ENCODE data around the gene DOCK2.

The DOCK2 gene

DNA sequence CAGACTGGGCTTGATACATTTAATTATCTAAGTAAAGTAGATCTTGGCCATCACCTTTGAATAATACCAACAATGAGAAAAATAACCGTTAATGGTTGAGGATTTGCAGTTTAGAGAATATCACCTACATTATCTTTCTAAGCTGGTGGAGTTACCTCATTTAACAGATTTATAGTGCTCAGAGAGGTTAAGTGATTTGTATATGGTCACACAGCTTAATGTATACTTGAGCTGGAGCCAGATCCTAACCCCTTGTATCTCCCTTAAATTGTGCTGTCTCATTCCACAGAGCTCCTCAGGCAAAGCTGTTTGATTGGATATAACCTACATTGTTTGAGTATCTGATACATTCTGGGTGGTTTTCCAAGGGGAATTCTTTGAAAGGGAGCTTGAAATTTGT lies 285.4 kb downstream of the DOCK2 start:
- TF ChIP-seq CTCF (IDR thresholded peaks at IDR 0.05; ENCODE audit: extremely low read depth, missing control alignments): no peak
- no peak for DNase-seq (ENCODE audit: low spot score)

GRCh38 chr5:169923988-169924387 lies 286.9 kb downstream of the DOCK2 start:
- DNase-seq (ENCODE audit: low spot score): peak; percentile 19
- no peak for TF ChIP-seq CTCF (IDR thresholded peaks at IDR 0.05; ENCODE audit: extremely low read depth, missing control alignments)

GRCh38 chr5:169933127-169933526 lies 296.1 kb downstream of the DOCK2 start:
- DNase-seq (ENCODE audit: low spot score): no peak
- TF ChIP-seq CTCF (IDR thresholded peaks at IDR 0.05; ENCODE audit: extremely low read depth, missing control alignments): no peak

- no peak for DNase-seq (ENCODE audit: low spot score)
- TF ChIP-seq CTCF (IDR thresholded peaks at IDR 0.05; ENCODE audit: extremely low read depth, missing control alignments): no peak
Observed at GRCh38 chr5:169933616-169934015, 296.5 kb downstream of the DOCK2 start.

DNA sequence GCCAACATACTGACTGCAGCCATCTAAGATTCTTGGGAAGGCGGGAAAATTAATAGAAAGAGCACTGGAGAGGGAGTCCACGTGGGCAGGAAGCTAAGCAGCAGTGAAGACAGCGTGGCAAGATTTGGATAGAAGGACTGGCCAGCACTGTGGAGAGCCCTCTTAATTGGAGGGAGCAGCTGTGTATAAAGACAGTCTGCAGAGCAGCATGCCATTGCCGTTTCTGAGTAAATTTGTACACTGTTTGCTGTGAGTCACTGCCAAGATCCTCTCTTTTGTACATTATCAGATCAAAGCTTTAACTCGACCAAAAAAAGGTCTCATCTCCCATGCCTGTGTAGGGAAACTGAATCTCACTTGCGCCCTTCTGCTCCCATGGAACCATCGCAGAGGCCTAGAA lies 297.9 kb downstream of the DOCK2 start:
- TF ChIP-seq CTCF (IDR thresholded peaks at IDR 0.05; ENCODE audit: extremely low read depth, missing control alignments): no peak
- no peak for DNase-seq (ENCODE audit: low spot score)

DNA sequence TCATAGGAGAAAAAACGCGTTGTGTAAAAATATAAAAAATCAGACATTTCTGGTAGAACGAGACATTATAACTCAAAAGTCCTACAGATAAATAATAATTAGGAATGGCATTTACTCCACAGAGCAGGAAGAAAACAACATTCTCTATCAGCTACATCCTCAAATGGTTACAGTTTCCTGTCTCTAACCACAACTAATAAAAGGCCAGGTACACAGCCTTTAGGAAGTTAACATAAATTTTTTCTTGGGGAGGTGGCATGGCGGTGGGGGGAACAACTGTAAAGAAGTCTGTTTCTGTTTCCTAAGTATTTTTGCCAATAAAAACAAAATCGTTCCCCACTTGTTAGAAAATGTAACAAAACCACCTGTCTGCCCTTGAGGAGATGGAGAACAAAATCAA lies 298.7 kb downstream of the DOCK2 start:
- TF ChIP-seq CTCF (IDR thresholded peaks at IDR 0.05; ENCODE audit: extremely low read depth, missing control alignments): no peak
- no peak for DNase-seq (ENCODE audit: low spot score)

GRCh38 chr5:169938439-169938838 lies 301.4 kb downstream of the DOCK2 start:
- no peak for DNase-seq (ENCODE audit: low spot score)
- no peak for TF ChIP-seq CTCF (IDR thresholded peaks at IDR 0.05; ENCODE audit: extremely low read depth, missing control alignments)
